PC-9 (cell line): Measurements from ENCODE around the gene ZBTB37. TPM values are rescaled to one million over a fixed set of nuclear protein-coding genes. Genes with fewer than 3 reads are reported as not detected.

Experiments
- BruUV-seq: library from RNA; stranded (reverse); fragments of 400-500 nt; replicated peaks from 2 replicates; lab custom pipeline; 2021; lab: Mats Ljungman, UMichigan
- CTCF ChIA-PET: fragments of 300-600 bp; sonication (Branson Sonifier 250); formaldehyde crosslinking; loops from one replicate; lab custom pipeline; 2022; ENCODE audit warnings: antibody characterized with exemption; lab: Charles Lee
- POLR2A ChIA-PET: fragments of 300-600 bp; sonication (Branson Sonifier 250); formaldehyde crosslinking; loops from one replicate; lab custom pipeline; 2022; ENCODE audit warnings: antibody characterized with exemption; ENCODE audit not compliant: unreplicated experiment; lab: Charles Lee
- DNase-seq, 2 experiments: peaks; one replicate each; pipeline versions ENCODE4 v3.0.0 to v3.0.0-alpha.2; 2015 to 2022; ENCODE audit warnings: mixed read lengths in 1 of 2
- H2AFZ ChIP-seq: fragments of 200-600 bp; sonication (generic); 2 replicates; pipeline ENCODE4 v1.8.1; 2017; ENCODE audit warnings: antibody characterized with exemption
- H3F3A ChIP-seq: fragments of 200-600 bp; sonication (generic); 2 replicates; pipeline ENCODE4 v1.8.1; 2017; ENCODE audit warnings: antibody characterized with exemption, mild to moderate bottlenecking, low read depth; ENCODE audit not compliant: insufficient read depth
- H3K27ac ChIP-seq: fragments of 200-600 bp; sonication (generic); 2 replicates; pipeline ENCODE4 v1.6.1; 2016; ENCODE audit warnings: mixed run types
- H3K27me3 ChIP-seq: fragments of 200-600 bp; sonication (generic); 2 replicates; pipeline ENCODE4 v1.6.1; 2016; ENCODE audit warnings: low read depth, mixed run types; ENCODE audit not compliant: insufficient read depth
- H3K36me3 ChIP-seq: fragments of 200-600 bp; sonication (generic); 2 replicates; pipeline ENCODE4 v1.6.1; 2016; ENCODE audit warnings: low read depth, mixed run types
- H3K4me1 ChIP-seq: fragments of 200-600 bp; sonication (generic); replicated peaks from 2 replicates; pipeline ENCODE4 v1.6.1; 2016; ENCODE audit warnings: mixed run types; ENCODE audit not compliant: insufficient read depth
- H3K4me2 ChIP-seq: fragments of 200-600 bp; sonication (generic); 2 replicates; pipeline ENCODE4 v1.6.1; 2017; ENCODE audit warnings: mixed run types
- H3K4me3 ChIP-seq: fragments of 200-600 bp; sonication (generic); 2 replicates; pipeline ENCODE4 v1.6.1; 2016; ENCODE audit warnings: mixed run types
- H3K79me2 ChIP-seq: fragments of 200-600 bp; sonication (generic); 2 replicates; pipeline ENCODE4 v1.6.1; 2017; ENCODE audit warnings: low read depth, mixed run types
- H3K9me2 ChIP-seq: fragments of 200-600 bp; sonication (generic); 2 replicates; pipeline ENCODE4 v1.8.1; 2017; ENCODE audit warnings: mild to moderate bottlenecking; ENCODE audit not compliant: insufficient read depth
- H3K9me3 ChIP-seq: fragments of 200-600 bp; sonication (generic); 2 replicates; pipeline ENCODE4 v1.8.1; 2016; ENCODE audit warnings: low read depth; ENCODE audit not compliant: insufficient read depth
- H4K20me1 ChIP-seq: fragments of 200-600 bp; sonication (generic); 2 replicates; pipeline ENCODE4 v1.8.1; 2017; ENCODE audit not compliant: insufficient read depth
- EZH2 ChIP-seq: fragments of 200-600 bp; sonication (generic); IDR thresholded peaks from 2 replicates; pipeline ENCODE4 v1.8.0; 2017; ENCODE audit warnings: antibody characterized with exemption, low read depth
- intact Hi-C: fragments of 100-400 bp; cut with micrococcal nuclease; formaldehyde crosslinking; loops from one replicate; pipeline ENCODE4 v1.10.0; 2022; ENCODE audit not compliant: unreplicated experiment
- total RNA-seq: library from RNA; stranded (reverse); gene quantifications from 2 replicates; pipeline ENCODE4 v1.2.3, GENCODE V29; 2021
- TF ChIP-seq, protein P1 (sequence below): fragments of 200-600 bp; sonication (generic); conservative IDR thresholded peaks from 2 replicates; pipeline ENCODE4 v1.6.1; 2017; ENCODE audit warnings: mixed run types, antibody characterized with exemption, mild to moderate bottlenecking, moderate library complexity

Gene ZBTB37
- total RNA-seq, 1 experiment from 2014 or later = 8.3 TPM

DNA sequence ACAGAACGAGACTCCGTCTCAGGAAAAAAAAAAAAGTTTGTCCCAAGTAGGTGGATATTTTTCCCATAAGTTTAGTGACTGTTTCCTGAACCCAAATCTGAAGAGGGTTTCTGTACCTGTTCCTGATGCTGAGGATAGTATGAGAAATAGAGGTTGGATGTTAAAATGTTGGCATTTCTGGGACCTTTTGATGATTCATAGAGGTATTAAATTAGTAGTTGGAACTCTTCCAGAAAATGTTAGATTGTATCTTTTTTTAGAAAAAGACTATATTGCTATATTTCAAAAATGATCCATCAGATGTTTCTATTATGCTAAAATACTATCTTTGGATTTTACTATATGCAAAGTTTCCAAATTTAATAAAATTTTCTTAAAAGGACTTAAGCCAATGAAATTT is 40.6 kb upstream of the ZBTB37 start:
- Histone ChIP-seq H3K4me3 (no peak overlapping the region), H3K4me1 (peaks cover 8% of the 10 kb centered on the region), H3K9me3 (no peaks in the 10 kb centered on the region), H3K27me3 (no peaks in the 10 kb centered on the region), H3K4me2 (no peak overlapping the region), H4K20me1 (no peaks in the 10 kb centered on the region), H2AFZ (no peak overlapping the region), H3K79me2 (peaks cover 15% of the 10 kb centered on the region), H3K9me2 (no peaks in the 10 kb centered on the region), H3K36me3 (peaks cover 10% of the 10 kb centered on the region; the same call in 1 of the 2 replicates), H3F3A (peaks cover 26% of the 10 kb centered on the region; the same call in 1 of the 2 replicates), H3K27ac (no peak overlapping the region)
- no peak for DNase-seq
- no TSS peak for BruUV-seq
- CTCF ChIA-PET = interaction anchor here (0.6 kb wide), 1 partner anchor 984 kb away, joined by 5 read pairs; no protein-coding TSS in a partner anchor
- POLR2A ChIA-PET = no interaction called here
- TF ChIP-seq EZH2 = no peak
- TF ChIP-seq, protein P1, sequence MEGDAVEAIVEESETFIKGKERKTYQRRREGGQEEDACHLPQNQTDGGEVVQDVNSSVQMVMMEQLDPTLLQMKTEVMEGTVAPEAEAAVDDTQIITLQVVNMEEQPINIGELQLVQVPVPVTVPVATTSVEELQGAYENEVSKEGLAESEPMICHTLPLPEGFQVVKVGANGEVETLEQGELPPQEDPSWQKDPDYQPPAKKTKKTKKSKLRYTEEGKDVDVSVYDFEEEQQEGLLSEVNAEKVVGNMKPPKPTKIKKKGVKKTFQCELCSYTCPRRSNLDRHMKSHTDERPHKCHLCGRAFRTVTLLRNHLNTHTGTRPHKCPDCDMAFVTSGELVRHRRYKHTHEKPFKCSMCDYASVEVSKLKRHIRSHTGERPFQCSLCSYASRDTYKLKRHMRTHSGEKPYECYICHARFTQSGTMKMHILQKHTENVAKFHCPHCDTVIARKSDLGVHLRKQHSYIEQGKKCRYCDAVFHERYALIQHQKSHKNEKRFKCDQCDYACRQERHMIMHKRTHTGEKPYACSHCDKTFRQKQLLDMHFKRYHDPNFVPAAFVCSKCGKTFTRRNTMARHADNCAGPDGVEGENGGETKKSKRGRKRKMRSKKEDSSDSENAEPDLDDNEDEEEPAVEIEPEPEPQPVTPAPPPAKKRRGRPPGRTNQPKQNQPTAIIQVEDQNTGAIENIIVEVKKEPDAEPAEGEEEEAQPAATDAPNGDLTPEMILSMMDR = no peak
- intact Hi-C loops = no loop called here

DNA sequence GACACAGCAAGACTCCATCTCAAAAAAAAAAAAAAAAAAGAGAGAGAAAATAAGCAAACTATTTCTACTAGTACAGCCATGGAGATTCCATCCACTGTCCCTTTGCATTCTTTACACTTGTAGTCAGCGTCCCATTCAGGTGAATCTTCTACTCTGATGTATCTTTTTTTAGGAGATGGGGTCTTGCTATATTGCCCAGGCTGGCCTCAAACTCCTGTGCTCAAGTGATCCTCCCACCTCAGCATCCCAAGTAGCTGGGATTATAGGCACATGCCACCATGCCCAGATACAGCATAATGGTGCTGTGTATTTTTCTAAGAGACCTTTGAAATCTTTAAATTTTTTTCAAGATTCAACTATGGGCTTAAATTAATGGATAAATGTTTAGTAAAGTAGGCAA is 35.4 kb upstream of the ZBTB37 start:
- H3K27ac ChIP-seq = no peak overlapping the region
- BruUV-seq = no TSS peak
- H3K4me1 ChIP-seq = no peaks in the 10 kb centered on the region
- H3K36me3 ChIP-seq = peaks cover 26% of the 10 kb centered on the region; the same call in 1 of the 2 replicates
- no peak for TF ChIP-seq EZH2
- TF ChIP-seq, protein P1 = no peak
- ChIA-PET POLR2A (no interaction called here), CTCF (no interaction called here)
- H3K27me3 ChIP-seq = no peaks in the 10 kb centered on the region
- H3K79me2 ChIP-seq = no peaks in the 10 kb centered on the region
- H4K20me1 ChIP-seq = no peaks in the 10 kb centered on the region
- no peaks in the 10 kb centered on the region for H3K9me3 ChIP-seq
- no peak for DNase-seq
- no peaks in the 10 kb centered on the region for H3K9me2 ChIP-seq
- H3K4me2 ChIP-seq = no peak overlapping the region
- no peak overlapping the region for H3K4me3 ChIP-seq
- no peaks in the 10 kb centered on the region; the same call in 1 of the 2 replicates for H3F3A ChIP-seq
- H2AFZ ChIP-seq = no peak overlapping the region
- intact Hi-C loops = no loop called here

DNA sequence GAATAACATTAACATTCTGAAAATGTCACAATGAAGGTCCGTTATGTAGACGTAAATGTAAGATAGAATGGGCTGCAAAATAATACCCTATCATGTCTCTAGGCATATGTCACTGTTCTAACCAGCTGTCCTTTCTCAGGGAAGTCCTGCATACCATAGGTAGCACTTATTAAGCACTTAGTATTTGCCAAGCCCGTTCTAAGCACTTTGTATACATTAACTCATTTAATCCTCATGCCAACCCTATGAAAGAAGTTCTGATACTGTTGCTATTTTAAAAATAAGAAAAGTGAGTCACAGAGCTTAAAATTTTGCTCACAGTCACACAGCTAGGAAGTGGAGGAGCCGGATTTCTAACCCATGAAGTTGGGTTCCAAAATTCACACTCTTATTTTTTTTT is 16.1 kb upstream of the ZBTB37 start:
- H4K20me1 ChIP-seq = no peaks in the 10 kb centered on the region
- no peak overlapping the region for H3K4me3 ChIP-seq
- no peaks in the 10 kb centered on the region for H3K4me1 ChIP-seq
- 0 out of 2 replicates have a peak, but pooled peaks cover 6% of the 10 kb centered on the region for H3K36me3 ChIP-seq
- no peak overlapping the region for H3K4me2 ChIP-seq
- no peak overlapping the region for H2AFZ ChIP-seq
- H3K9me3 ChIP-seq = no peaks in the 10 kb centered on the region
- no peak for DNase-seq
- no TSS peak for BruUV-seq
- H3K9me2 ChIP-seq = no peaks in the 10 kb centered on the region
- TF ChIP-seq, protein P1 = no peak
- no peak for TF ChIP-seq EZH2
- H3F3A ChIP-seq = 0 out of 2 replicates have a peak, but pooled peaks cover 6% of the 10 kb centered on the region
- no peak overlapping the region for H3K27ac ChIP-seq
- CTCF ChIA-PET = no interaction called here
- intact Hi-C loops = no loop called here
- no peaks in the 10 kb centered on the region for H3K27me3 ChIP-seq
- POLR2A ChIA-PET = no interaction called here
- no peaks in the 10 kb centered on the region for H3K79me2 ChIP-seq
